K562 (cell line): Measurements from ENCODE around the gene GDF11. TPM values are rescaled to one million over a fixed set of nuclear protein-coding genes. Genes with fewer than 3 reads are reported as not detected.

Experiments used
- ATAC-seq: fragments of 200-7000 bp; cut with Tn5 transposase; 3 replicates; pipeline ENCODE4 v1.9.1; 2020; ENCODE audit warnings: moderate library complexity
- BruUV-seq: library from RNA; stranded (reverse); fragments of 400-500 nt; replicated peaks from 2 replicates; lab custom pipeline; 2021; lab: Mats Ljungman, UMichigan
- CTCF ChIA-PET: fragments of 300-600 bp; formaldehyde crosslinking; extraction: SDS; loops from one replicate; lab custom pipeline; 2021; ENCODE audit warnings: low intra/inter-chr PET ratio; lab: Yijun Ruan, JAX
- POLR2A ChIA-PET: fragments of 300-600, 350-650 bp; sonication (Branson Sonifier 250); formaldehyde crosslinking; extraction: SDS; loops from one replicate; lab custom pipeline; 2021; ENCODE audit warnings: antibody characterized with exemption, inconsistent platforms; lab: Yijun Ruan, JAX
- DNase-seq, 4 experiments: peaks; one replicate each; pipeline versions ENCODE4 v3.0.0 to v3.0.0-alpha.2; 2011 to 2018; ENCODE audit warnings: low spot score in 3 of 4, mixed read lengths in 3 of 4; ENCODE audit errors: extremely low read depth in 1 of 4
- FAIRE-seq: peaks from 2 replicates; lab custom pipeline; 2011; peaks lifted over from hg19 to GRCh38; lab: Jason Lieb, UNC
- H2AFZ ChIP-seq: 2 replicates; pipeline ENCODE4 v1.6.0; 2011; ENCODE audit warnings: low read depth, low read length, control low read depth, inconsistent platforms
- H3K27ac ChIP-seq: fragments of 200-600 bp; 3 replicates; pipeline ENCODE4 v1.8.0; 2011; ENCODE audit warnings: low read depth, mild to moderate bottlenecking, control low read depth, inconsistent platforms, low read length, moderate library complexity, mixed read lengths; ENCODE audit errors: extremely low read depth
- H3K27me3 ChIP-seq, 2 experiments: fragments of 300-600 bp in 1 of 2; 2 replicates in 1 of 2; 3 replicates in 1 of 2; pipeline versions ENCODE4 v1.6.0 to v1.8.0; 2011; ENCODE audit warnings: inconsistent platforms in 2 of 2, low read length in 2 of 2, mild to moderate bottlenecking in 1 of 2, mixed read lengths in 1 of 2, moderate library complexity in 1 of 2; ENCODE audit not compliant: control insufficient read depth in 2 of 2, insufficient read depth in 2 of 2
- H3K36me3 ChIP-seq: fragments of 300-600 bp; 3 replicates; pipeline ENCODE4 v1.8.0; 2011; ENCODE audit warnings: mild to moderate bottlenecking, low read length, inconsistent platforms; ENCODE audit not compliant: control insufficient read depth, insufficient read depth
- H3K4me1 ChIP-seq, 2 experiments: fragments of 200-600 bp in 1 of 2; replicated peaks in 1 of 2; 2 replicates in 1 of 2; 3 replicates in 1 of 2; pipeline versions ENCODE4 v1.5.1 to v1.8.0; 2011; ENCODE audit warnings: inconsistent platforms in 2 of 2, low read length in 2 of 2, mild to moderate bottlenecking in 1 of 2, mixed read lengths in 1 of 2, moderate library complexity in 1 of 2; ENCODE audit not compliant: control insufficient read depth in 2 of 2, insufficient read depth in 2 of 2
- H3K4me2 ChIP-seq: 2 replicates; pipeline ENCODE4 v1.6.1; 2011; ENCODE audit warnings: low read length, control low read depth, inconsistent platforms, mixed read lengths; ENCODE audit not compliant: insufficient read depth
- H3K4me3 ChIP-seq: fragments of 200-600 bp; sonication (generic), shearing (Covaris generic); 2 replicates; pipeline ENCODE4 v1.5.1; 2016; ENCODE audit warnings: control low read depth, inconsistent platforms
- H3K79me2 ChIP-seq: fragments of 200-600 bp; 3 replicates; pipeline ENCODE4 v1.8.0; 2011; ENCODE audit warnings: low read length, inconsistent platforms; ENCODE audit not compliant: control insufficient read depth, insufficient read depth
- H3K9ac ChIP-seq, 2 experiments: 2 replicates each; pipeline versions ENCODE4 v1.6.0 to v1.6.1; 2011; ENCODE audit warnings: low read depth in 2 of 2, low read length in 2 of 2, control low read depth in 1 of 2, inconsistent platforms in 1 of 2, mild to moderate bottlenecking in 1 of 2, mixed read lengths in 1 of 2; ENCODE audit not compliant: insufficient read depth in 1 of 2
- H3K9me1 ChIP-seq: one replicate; pipeline ENCODE4 v1.6.0; 2011; ENCODE audit warnings: inconsistent platforms, mild to moderate bottlenecking, low read length, moderate library complexity; ENCODE audit not compliant: control insufficient read depth, insufficient read depth
- H3K9me3 ChIP-seq: replicated peaks from 2 replicates; pipeline ENCODE4 v1.5.1; 2011; ENCODE audit warnings: low read depth, low read length, inconsistent platforms; ENCODE audit not compliant: control insufficient read depth, insufficient read depth
- H4K20me1 ChIP-seq: replicated peaks from 2 replicates; pipeline ENCODE4 v1.6.1; 2011; ENCODE audit warnings: low read length, inconsistent platforms, mixed read lengths; ENCODE audit not compliant: control insufficient read depth, insufficient read depth
- ATF1 ChIP-seq, 2 experiments: fragments of 450-650 bp in 1 of 2; IDR thresholded peaks; 2 replicates each; pipeline ENCODE4 v1.6.1; 2016; ENCODE audit warnings: missing compliant biosample characterization in 1 of 2, missing genetic modification characterization in 1 of 2
- U2AF1 ChIP-seq: fragments of 200-400 bp; formaldehyde crosslinking; optimal IDR thresholded peaks from 2 replicates; pipeline ENCODE3; 2017; ENCODE audit warnings: mild to moderate bottlenecking, low read depth, low read length, moderate library complexity
- WGBS: fragments of 100-300 bp; shearing (Covaris generic); methylation state at CpG from one replicate; pipeline ENCODE4 v1.1.6; 2016; ENCODE audit warnings: low coverage, mixed read lengths; ENCODE audit not compliant: insufficient coverage; ENCODE audit errors: missing lambda C conversion rate; 5-methylcytosine and 5-hydroxymethylcytosine counted together
- in situ Hi-C: fragments of 300-500 bp; cut with MboI; formaldehyde crosslinking; loops from 4 replicates; pipeline ENCODE4 v1.15.0; 2018; ENCODE audit warnings: inconsistent platforms, mixed read lengths
- intact Hi-C: fragments of 100-400 bp; cut with micrococcal nuclease; formaldehyde crosslinking; loops from 2 replicates; pipeline ENCODE4 v1.14.2; 2022
- polyA plus RNA-seq, 8 experiments: library from polyadenylated mRNA; depleted of rRNA in 4 of 8; stranded (reverse) in 5 of 8; unstranded in 3 of 8; fragments of >200 nt; fragmentation: Nextera tagmentation in 2 of 8; fragmentation: Illumina TruSeq in 1 of 8; extraction: Ambion mirVana in 2 of 8; extraction: Trizol in 1 of 8; gene quantifications; 2 replicates each; pipeline versions ENCODE4 v1.2.1 to v1.2.3, GENCODE V29; 2011 to 2014; ENCODE audit warnings: inconsistent platforms in 1 of 8, missing spikeins in 1 of 8
- total RNA-seq, 7 experiments: library from RNA; depleted of rRNA in 6 of 7; stranded (reverse); fragments of >200 nt in 6 of 7; fragmentation: Illumina TruSeq in 2 of 7; extraction: Trizol in 2 of 7; gene quantifications; 2 replicates each; pipeline versions ENCODE4 v1.2.1 to v1.2.3, GENCODE V29; 2011 to 2021; ENCODE audit warnings: low replicate concordance in 1 of 7

Gene GDF11
- total and polyA plus RNA-seq, 9 of the 15 experiments (the other 6 are each of a cell fraction or from before 2014, with no cell fraction given): 1.4 to 15.7 (median 4.8) TPM

DNA sequence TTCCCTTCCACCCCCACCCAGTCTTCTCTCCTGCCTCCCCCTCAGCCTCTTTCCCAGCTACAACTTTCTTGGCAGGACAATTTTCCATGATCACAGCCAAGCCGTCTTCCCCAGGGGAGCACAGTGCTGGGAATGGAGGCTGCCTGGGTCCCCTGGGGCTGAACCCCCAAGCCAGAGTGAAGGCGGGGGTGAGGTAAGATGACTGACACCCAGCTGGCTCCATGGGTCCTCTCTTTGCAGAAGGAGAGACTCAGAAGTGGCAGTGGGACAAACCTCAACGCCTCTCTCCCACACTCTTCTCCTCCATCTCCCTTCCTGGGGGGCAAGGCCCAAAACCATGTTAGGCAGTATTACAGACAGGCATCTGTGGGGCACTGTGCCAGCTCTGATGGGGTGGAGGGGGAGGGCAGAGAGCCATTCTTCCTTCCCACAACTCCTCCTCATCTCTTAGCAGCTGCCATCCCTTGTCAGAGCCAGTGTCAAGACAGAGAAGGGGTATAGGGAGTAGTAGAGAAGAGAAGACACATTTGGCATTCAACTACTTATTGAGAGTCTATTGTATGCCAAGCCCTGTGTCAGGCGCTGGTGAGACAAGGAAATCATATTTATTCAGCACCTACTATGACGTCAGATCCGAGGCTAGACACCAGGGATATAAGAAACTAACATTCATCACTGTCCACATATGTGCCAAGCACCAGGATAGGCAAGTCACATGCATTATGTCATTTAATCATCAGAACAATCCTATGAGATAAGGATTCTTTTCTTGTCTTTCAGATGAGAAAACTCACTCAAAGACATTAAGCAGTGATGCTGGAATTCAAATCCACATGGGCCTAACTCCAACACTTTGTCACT lies 38.8 kb upstream of the GDF11 start:
- ChIA-PET POLR2A (interaction anchor here (0.7 to 1.4 kb wide), 2 partner anchors 12 to 17 kb away, joined by 3 read pairs; partner anchors contain the start of gene BLOC1S1), CTCF (interaction anchor here (0.7 kb wide), 1 partner anchor 592 kb away, joined by 3 read pairs; no protein-coding TSS in a partner anchor)
- intact Hi-C loops: no loop called here
- Histone ChIP-seq H3K4me1 (peaks cover 6 to 25% of the 10 kb centered on the region in 2 experiments; a peak in 4 of 5 replicates), H3K9me1 (peaks cover 5% of the 10 kb centered on the region), H3K36me3 (no peaks in the 10 kb centered on the region), H3K27me3 (peaks cover 16 to 40% of the 10 kb centered on the region in 2 experiments), H4K20me1 (no peaks in the 10 kb centered on the region), H3K9me3 (no peaks in the 10 kb centered on the region), H2AFZ (no peak overlapping the region), H3K79me2 (no peaks in the 10 kb centered on the region), H3K9ac (no peak overlapping the region; a peak in 1 of 4 replicates), H3K4me3 (no peak overlapping the region), H3K27ac (no peak overlapping the region), H3K4me2 (no peak overlapping the region)
- ATAC-seq (no peak), DNase-seq (no peak), FAIRE-seq (no peak)
- BruUV-seq: no TSS peak
- in situ Hi-C loops: no loop called here
- 1% methylated on average over 6 of the region's 6 CpGs for WGBS
- TF ChIP-seq ATF1 (CRISPR knock-in tag; IDR thresholded peaks at IDR 0.05) (no peak), ATF1 (tag; IDR thresholded peaks at IDR 0.05) (peak; percentile 16; the same call in 1 of the 2 replicates), U2AF1 (no peak)
